Left colon (tissue), 2 donors: ENCODE data around the gene EIPR1. TPM values are rescaled to one million over a fixed set of nuclear protein-coding genes. Genes with fewer than 3 reads are reported as not detected.
A peak's percentile ranks its signal among the peaks of the same experiment; 100 is the strongest.

Experiments
- ATAC-seq: fragments of 200-7000 bp; cut with Tn5 transposase; one replicate; pipeline ENCODE4 v1.9.1; 2020; ENCODE audit warnings: mild to moderate bottlenecking, moderate library complexity
- DNase-seq, 2 donors: peaks; one replicate each; pipeline ENCODE4 v3.0.0-alpha.2; 2020
- intact Hi-C, 2 donors: fragments of 100-400 bp; cut with DNase I in 1 of 2; cut with micrococcal nuclease in 1 of 2; formaldehyde crosslinking; loops; one replicate each; pipeline versions ENCODE4 v1.11.2 to v1.14.0; 2022; cut with DNase I, micrococcal nuclease
- total RNA-seq, 2 donors: library from RNA; stranded (reverse); fragmentation: NEBNext Ultra II Directional; extraction: Animal tissue kit (Norgen Biotek cat#: 25700); gene quantifications; one replicate each; pipeline ENCODE4 v1.2.1, GENCODE V29; 2021
- donor health status: DM: no; HTN: no; CAD: no.
- donor health status: DM: yes; HTN: yes; CAD: no.

EIPR1 gene
- total RNA-seq, 2 donors from 2014 or later: 21.3 to 25.8 TPM

- intact Hi-C loops: no loop called here
- DNase-seq (no peak), ATAC-seq (no peak)
These were observed 27.7 kb upstream of the EIPR1 start for GRCh38 chr2:3405307-3405706.

GRCh38 chr2:3404349-3404894 is 26.8 kb upstream of the EIPR1 start:
- no peak for ATAC-seq
- intact Hi-C loops: no loop called here
- no peak for DNase-seq

- no peak for ATAC-seq
- intact Hi-C loops: no loop called here
- no peak for DNase-seq
These were observed 26.1 kb upstream of the EIPR1 start for GRCh38 chr2:3403587-3404334.

GRCh38 chr2:3399829-3400228 is 22.2 kb upstream of the EIPR1 start:
- ATAC-seq (no peak), DNase-seq (no peak)
- intact Hi-C loops: no loop called here

GRCh38 chr2:3399381-3399780 is 21.8 kb upstream of the EIPR1 start:
- DNase-seq: no peak
- intact Hi-C loops: no loop called here
- no peak for ATAC-seq

- DNase-seq (no peak), ATAC-seq (no peak)
- intact Hi-C loops: no loop called here
These were observed 21.2 kb upstream of the EIPR1 start for GRCh38 chr2:3398857-3399256.

GRCh38 chr2:3396920-3397559 is 19.4 kb upstream of the EIPR1 start:
- no peak for ATAC-seq
- no peak for DNase-seq
- intact Hi-C loops: no loop called here

- intact Hi-C loops: no loop called here
- DNase-seq (no peak), ATAC-seq (no peak)
These were observed 14.6 kb upstream of the EIPR1 start for GRCh38 chr2:3392216-3392615.

- no peak for ATAC-seq
- no peak for DNase-seq
- intact Hi-C loops: no loop called here
These were observed 12.4 kb upstream of the EIPR1 start for GRCh38 chr2:3390041-3390440.

- intact Hi-C loops: no loop called here
- ATAC-seq (no peak), DNase-seq (no peak)
These were observed 11.6 kb upstream of the EIPR1 start for GRCh38 chr2:3389193-3389592.

- intact Hi-C loops: no loop called here
- DNase-seq (no peak), ATAC-seq (no peak)
These were observed 10.8 kb upstream of the EIPR1 start for GRCh38 chr2:3388412-3388738.

- no peak for ATAC-seq
- no peak for DNase-seq
- intact Hi-C loops: no loop called here
These were observed 10.2 kb upstream of the EIPR1 start for GRCh38 chr2:3387644-3388411.

GRCh38 chr2:3387011-3387410 is 9.4 kb upstream of the EIPR1 start:
- no peak for DNase-seq
- intact Hi-C loops: no loop called here
- ATAC-seq: no peak

- DNase-seq: no peak
- ATAC-seq: no peak
- intact Hi-C loops: no loop called here
These were observed 8.9 kb upstream of the EIPR1 start for GRCh38 chr2:3386448-3386958.

GRCh38 chr2:3379647-3380534 is 2.3 kb upstream of the EIPR1 start, which contains the start of gene TRAPPC12:
Gene TRAPPC12 (plus strand): TSS chr2:3379694. CDS start chr2:3387624, 7,930 bp downstream.
- ATAC-seq (peak; percentile 83), DNase-seq (peak; percentile 93 to 95)
- intact Hi-C loops: no loop called here

GRCh38 chr2:3379339-3379646 is 1.7 kb upstream of the EIPR1 start:
- intact Hi-C loops: no loop called here
- no peak for DNase-seq
- ATAC-seq: no peak

- intact Hi-C loops: no loop called here
- DNase-seq (no peak), ATAC-seq (peak; percentile 5)
These were observed 373 bp downstream of the EIPR1 start for GRCh38 chr2:3377279-3377611.

GRCh38 chr2:3376821-3377220 is 797 bp downstream of the EIPR1 start:
- intact Hi-C loops: no loop called here
- ATAC-seq: no peak
- no peak for DNase-seq
